ENCODE measurements around the gene PUS7L. TPM values are rescaled to one million over a fixed set of nuclear protein-coding genes. Genes with fewer than 3 reads are reported as not detected.

Gene PUS7L
- 3.7 TPM for total RNA-seq
- long read RNA-seq, partial matches to known transcripts, result 0 of 3 reads
- long read RNA-seq, other reads (novel, unspliced or antisense), result 3 of 3 reads

GRCh38 chr12:43758728-43759563, at the start of gene PUS7L, which contains the start of gene IRAK4:
Gene PUS7L (minus strand): TSS chr12:43758790. CDS start chr12:43755245, 3,545 bp downstream.
Gene IRAK4 (plus strand): TSS chr12:43758951. CDS start chr12:43768112, 9,161 bp downstream.
- intact Hi-C loops (cut with DNase I), result no loop called here
- peak; percentile 97 for DNase-seq
- peak; percentile 100 for ATAC-seq (ENCODE audit: poor library complexity)

GRCh38 chr12:43807386-43807785, 48.8 kb upstream of the PUS7L start:
- ATAC-seq (ENCODE audit: poor library complexity) (no peak), DNase-seq (no peak)
- intact Hi-C loops (cut with DNase I), result loop anchor here (10.0 kb wide), 1 partner anchor 77 kb away; no protein-coding TSS in a partner anchor

GRCh38 chr12:43806737-43807072, 48.1 kb upstream of the PUS7L start:
- ATAC-seq (ENCODE audit: poor library complexity) (no peak), DNase-seq (no peak)
- intact Hi-C loops (cut with DNase I), result loop anchor here (10.0 kb wide), 1 partner anchor 78 kb away; no protein-coding TSS in a partner anchor

GRCh38 chr12:43805860-43806736, 47.5 kb upstream of the PUS7L start, which contains the start of gene TWF1:
Gene TWF1 (minus strand): TSS chr12:43806317. CDS start chr12:43806245, 72 bp downstream.
- intact Hi-C loops (cut with DNase I), result loop anchor here (10.0 kb wide), 1 partner anchor 79 kb away; no protein-coding TSS in a partner anchor
- ATAC-seq (ENCODE audit: poor library complexity), result peak; percentile 100
- peak; percentile 94 for DNase-seq

- no peak for ATAC-seq (ENCODE audit: poor library complexity)
- intact Hi-C loops (cut with DNase I), result loop anchor here (10.0 kb wide), 1 partner anchor 79 kb away; no protein-coding TSS in a partner anchor
- no peak for DNase-seq
Measured at GRCh38 chr12:43805149-43805859, 46.7 kb upstream of the PUS7L start.

GRCh38 chr12:43797561-43798217, 39.1 kb upstream of the PUS7L start:
- no peak for ATAC-seq (ENCODE audit: poor library complexity)
- DNase-seq, result no peak
- intact Hi-C loops (cut with DNase I), result no loop called here

- intact Hi-C loops (cut with DNase I), result no loop called here
- ATAC-seq (ENCODE audit: poor library complexity), result no peak
- DNase-seq, result no peak
Measured at GRCh38 chr12:43795716-43796280, 37.2 kb upstream of the PUS7L start.

GRCh38 chr12:43789941-43790340, 31.4 kb upstream of the PUS7L start:
- intact Hi-C loops (cut with DNase I), result no loop called here
- DNase-seq, result no peak
- ATAC-seq (ENCODE audit: poor library complexity), result peak; percentile 22

- DNase-seq (no peak), ATAC-seq (ENCODE audit: poor library complexity) (no peak)
- intact Hi-C loops (cut with DNase I), result no loop called here
Measured at GRCh38 chr12:43786899-43787693, 28.5 kb upstream of the PUS7L start.

- ATAC-seq (ENCODE audit: poor library complexity), result no peak
- DNase-seq, result no peak
- intact Hi-C loops (cut with DNase I), result loop anchor here (10.0 kb wide), 1 partner anchor 108 kb away; no protein-coding TSS in a partner anchor
Measured at GRCh38 chr12:43776498-43776897, 17.9 kb upstream of the PUS7L start.

GRCh38 chr12:43766291-43766690, 7.7 kb upstream of the PUS7L start:
- intact Hi-C loops (cut with DNase I), result no loop called here
- no peak for ATAC-seq (ENCODE audit: poor library complexity)
- DNase-seq, result no peak

GRCh38 chr12:43764528-43764927, 5.9 kb upstream of the PUS7L start:
- intact Hi-C loops (cut with DNase I), result no loop called here
- DNase-seq (no peak), ATAC-seq (ENCODE audit: poor library complexity) (no peak)

- DNase-seq, result no peak
- no peak for ATAC-seq (ENCODE audit: poor library complexity)
- intact Hi-C loops (cut with DNase I), result no loop called here
Measured at GRCh38 chr12:43763769-43764168, 5.2 kb upstream of the PUS7L start.

GRCh38 chr12:43762596-43762995, 4.0 kb upstream of the PUS7L start:
- DNase-seq, result no peak
- ATAC-seq (ENCODE audit: poor library complexity), result no peak
- intact Hi-C loops (cut with DNase I), result no loop called here

GRCh38 chr12:43761500-43761899, 2.9 kb upstream of the PUS7L start:
- ATAC-seq (ENCODE audit: poor library complexity), result no peak
- DNase-seq, result no peak
- intact Hi-C loops (cut with DNase I), result no loop called here

- intact Hi-C loops (cut with DNase I), result no loop called here
- ATAC-seq (ENCODE audit: poor library complexity), result no peak
- DNase-seq, result no peak
Measured at GRCh38 chr12:43760396-43760795, 1.8 kb upstream of the PUS7L start.

- intact Hi-C loops (cut with DNase I), result no loop called here
- DNase-seq, result no peak
- peak; percentile 36 for ATAC-seq (ENCODE audit: poor library complexity)
Measured at GRCh38 chr12:43758247-43758727, 303 bp downstream of the PUS7L start.
